Inflammatory macrophage treated with lipopolysaccharide for 1 hour (primary cell): ENCODE results near the gene ZNF212.

ENCODE experiments used
- DNase-seq, 2 donors: peaks; one replicate each; pipeline ENCODE4 v3.0.0-alpha.2; 2020 to 2022

The ZNF212 gene

GRCh38 chr7:149239345-149240143 lies at the start of gene ZNF212:
ZNF212 (plus strand) TSS chr7:149239651; CDS start chr7:149239779, 128 bp downstream.
- DNase-seq, result peak; percentile 85 to 92

DNA sequence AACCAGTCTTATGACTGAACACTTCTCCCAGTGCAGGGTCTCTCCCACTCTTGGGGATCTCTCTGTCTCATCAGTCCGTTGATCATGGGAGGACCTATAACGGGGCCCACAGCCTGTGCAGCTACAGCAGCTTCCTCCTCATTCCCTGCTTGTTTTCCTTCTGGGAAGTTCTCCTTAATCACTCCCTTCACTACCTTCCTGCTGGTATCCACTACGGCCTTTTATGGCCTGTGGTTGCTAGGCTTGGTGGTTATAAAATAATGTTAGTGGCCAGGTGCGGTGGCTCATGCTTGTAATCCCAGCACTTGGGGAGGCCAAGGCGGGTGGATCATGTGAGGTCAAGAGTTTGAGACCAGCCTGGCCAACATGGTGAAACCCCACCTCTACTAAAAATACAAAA lies 47.6 kb upstream of the ZNF212 start:
- DNase-seq, result no peak

- no peak for DNase-seq
These were observed 44.7 kb upstream of the ZNF212 start for GRCh38 chr7:149194799-149195179.

DNA sequence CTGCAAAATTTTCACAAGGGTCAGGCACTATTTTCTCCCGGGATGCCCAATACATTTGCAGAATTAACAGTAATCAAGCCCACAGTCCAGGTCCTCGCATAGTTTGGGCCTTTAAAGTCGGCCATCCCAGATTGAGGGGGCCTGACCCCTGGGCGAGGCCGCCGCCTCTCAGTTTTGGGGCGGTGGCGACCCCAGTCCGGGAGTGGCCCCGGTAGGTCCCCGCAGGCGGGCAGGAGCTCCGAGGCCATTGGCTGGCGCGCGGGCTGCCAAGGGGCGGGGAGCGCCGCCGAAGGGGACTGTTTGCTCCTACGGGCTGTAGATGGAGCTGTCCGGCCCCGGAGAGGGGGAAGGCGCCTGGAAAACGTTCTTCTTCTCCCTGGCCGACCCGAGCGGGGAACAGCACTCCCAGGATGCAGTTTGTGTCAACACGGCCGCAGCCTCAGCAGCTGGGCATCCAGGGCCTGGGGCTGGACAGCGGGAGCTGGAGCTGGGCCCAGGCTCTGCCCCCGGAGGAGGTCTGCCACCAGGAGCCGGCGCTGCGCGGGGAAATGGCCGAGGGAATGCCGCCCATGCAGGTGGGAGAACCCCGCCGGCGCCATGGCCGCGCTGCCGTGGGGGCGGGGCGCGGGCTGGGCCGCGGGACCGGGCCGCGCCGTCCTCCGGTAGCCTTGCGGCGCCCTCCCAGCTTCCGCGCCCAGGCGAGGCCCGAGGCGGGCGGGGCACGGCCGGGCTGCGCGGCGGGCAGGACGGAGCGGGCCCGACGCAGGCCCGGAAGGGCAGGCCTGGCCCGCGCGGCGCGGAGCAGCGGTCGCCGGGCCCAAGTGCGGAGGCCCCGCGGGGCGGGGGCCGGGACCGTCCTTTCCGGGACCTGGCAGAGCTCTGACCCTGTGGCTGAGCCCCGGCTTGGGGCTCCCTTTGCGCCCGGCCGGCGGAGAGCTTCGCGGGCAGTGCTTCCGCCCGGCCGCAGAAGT lies 44.0 kb upstream of the ZNF212 start, which contains the start of gene ZNF282:
TSS of gene ZNF282 (plus strand) at position 367 of the 971 bp plus-strand sequence. CDS start at position 411, 44 bp downstream.
- peak; percentile 78 to 83 for DNase-seq

GRCh38 chr7:149196151-149196704 lies 43.2 kb upstream of the ZNF212 start:
- peak in 1 of 2 donors; percentile 1 for DNase-seq

- no peak for DNase-seq
These were observed 42.7 kb upstream of the ZNF212 start for GRCh38 chr7:149196705-149197171.

DNA sequence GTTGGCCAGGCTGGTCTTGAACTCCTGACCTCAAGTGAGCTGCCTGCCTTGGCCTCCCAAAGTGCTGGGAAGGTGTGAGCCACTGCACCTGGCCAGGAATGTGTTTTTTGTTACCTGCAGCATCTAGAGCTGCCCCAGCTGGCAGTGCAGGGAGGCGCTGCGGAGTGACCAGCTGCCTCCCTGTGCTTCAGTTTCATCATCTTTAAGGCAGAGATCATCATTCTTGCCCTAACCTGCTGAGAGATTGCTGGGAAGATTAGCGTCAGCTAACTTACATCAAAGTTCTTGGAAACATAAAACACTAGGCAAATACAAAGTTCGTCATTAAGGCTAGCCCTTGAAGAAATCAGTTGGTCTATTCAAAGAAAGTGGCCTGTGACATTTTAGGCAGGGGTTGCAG lies 41.8 kb upstream of the ZNF212 start:
- no peak for DNase-seq

DNA sequence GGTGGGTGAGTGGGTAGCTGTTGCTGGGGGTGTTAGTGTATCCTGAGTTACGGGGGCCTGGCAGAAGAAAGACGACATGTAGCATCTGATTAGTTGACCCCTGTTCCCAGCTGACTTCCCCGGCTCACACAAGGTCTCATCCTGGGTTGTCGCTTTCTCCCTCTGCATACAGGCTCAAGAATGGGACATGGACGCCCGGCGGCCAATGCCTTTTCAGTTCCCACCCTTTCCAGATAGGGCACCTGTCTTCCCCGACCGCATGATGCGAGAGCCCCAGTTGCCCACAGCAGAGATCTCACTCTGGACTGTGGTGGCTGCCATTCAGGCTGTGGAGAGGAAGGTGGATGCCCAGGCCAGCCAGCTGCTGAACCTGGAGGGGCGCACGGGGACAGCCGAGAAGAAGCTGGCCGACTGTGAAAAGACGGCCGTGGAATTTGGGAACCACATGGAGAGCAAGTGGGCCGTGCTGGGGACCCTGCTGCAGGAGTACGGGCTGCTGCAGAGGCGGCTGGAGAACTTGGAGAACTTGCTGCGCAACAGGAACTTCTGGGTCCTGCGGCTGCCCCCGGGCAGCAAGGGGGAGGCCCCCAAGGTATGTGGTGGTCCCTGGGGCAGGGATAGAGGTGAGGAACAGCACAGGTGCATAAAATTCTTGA lies 41.2 kb upstream of the ZNF212 start:
- no peak for DNase-seq

GRCh38 chr7:149199234-149199995 lies 40.0 kb upstream of the ZNF212 start:
- DNase-seq, result no peak

DNA sequence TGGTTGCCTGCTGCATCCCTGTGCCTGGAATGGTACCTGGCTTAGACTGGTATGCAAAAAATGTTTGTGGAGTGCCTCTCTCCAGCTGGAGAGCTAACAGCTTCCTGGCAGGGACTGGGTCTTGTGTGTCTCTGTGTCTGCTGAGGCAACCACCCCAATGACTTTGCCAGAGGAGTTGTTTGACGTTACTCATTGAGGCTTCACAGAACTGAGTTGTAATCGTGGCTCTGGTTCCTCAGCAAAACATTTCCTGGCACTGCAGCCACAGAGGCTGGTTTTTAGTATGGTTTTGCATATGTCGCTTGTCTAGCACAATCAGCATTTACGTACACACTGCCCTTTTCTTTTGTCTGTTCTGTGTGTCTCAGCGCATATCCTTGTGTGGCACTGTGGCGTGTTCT lies 36.6 kb upstream of the ZNF212 start:
- no peak for DNase-seq

DNA sequence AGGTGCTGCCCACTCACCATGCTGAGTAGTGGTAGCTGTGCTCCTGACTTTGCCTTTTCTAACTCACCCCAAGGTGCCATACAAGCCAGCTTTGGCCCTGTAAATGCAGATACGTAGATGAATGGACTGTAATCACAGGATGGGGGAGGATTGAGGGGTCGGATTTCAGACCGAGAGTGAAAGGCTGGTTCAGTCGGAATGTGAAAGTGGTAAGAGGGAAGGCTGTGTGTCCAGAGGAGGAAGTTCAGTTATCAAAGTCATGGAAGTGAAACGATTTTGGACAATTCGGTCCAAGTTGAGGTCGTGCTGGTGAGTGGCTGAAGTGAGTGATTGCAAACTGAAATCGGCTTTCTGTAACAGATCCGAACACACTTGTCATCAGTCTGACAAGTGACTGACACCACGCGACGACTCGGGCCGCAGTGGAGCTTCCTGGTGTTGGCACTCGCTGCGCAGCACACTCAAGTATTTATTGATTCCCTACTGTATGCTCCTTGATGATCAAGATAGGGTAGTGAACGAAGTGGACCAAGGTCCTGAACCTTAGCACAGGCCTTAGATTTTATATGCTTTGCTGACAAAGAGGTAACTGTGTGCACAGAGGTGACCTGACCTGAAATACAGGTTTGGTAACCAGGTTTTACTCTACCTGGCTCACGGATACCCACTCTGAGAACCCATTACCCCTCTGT lies 33.6 kb upstream of the ZNF212 start:
- DNase-seq, result no peak

DNA sequence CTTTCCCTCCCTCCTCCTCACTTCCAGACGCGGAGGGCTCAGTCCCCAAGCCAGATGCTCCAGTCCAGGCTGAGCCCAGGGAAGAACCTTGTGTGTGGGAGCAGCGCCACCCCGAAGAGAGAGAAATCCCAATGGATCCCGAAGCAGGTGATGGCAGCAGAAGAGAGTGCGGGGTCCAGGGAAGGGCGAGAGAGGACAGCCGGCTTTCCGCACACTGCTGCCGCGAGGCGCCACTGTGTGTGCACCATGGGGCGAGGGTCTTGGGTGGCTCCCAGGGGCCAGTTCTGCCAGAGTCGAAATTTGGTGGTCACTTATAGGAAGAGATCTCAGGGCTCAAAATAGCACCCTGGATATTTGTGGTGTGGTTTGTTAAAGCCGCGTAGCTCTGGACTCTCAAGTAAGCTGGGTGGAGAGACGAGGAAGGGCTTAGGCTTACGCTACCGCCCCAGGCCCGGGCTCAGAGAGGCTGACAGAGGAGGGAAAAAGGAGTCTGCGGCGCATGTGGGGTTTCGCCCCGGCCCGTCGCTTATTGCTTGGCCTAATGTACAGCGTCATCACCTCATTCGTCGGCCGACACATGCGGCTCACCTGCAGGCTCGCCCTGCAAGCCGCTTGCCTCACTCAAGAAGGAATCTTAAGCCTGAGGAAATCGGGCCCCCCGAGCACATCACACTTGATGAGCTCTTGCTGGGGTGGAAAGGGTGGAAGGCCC lies 32.0 kb upstream of the ZNF212 start:
- DNase-seq, result no peak

DNA sequence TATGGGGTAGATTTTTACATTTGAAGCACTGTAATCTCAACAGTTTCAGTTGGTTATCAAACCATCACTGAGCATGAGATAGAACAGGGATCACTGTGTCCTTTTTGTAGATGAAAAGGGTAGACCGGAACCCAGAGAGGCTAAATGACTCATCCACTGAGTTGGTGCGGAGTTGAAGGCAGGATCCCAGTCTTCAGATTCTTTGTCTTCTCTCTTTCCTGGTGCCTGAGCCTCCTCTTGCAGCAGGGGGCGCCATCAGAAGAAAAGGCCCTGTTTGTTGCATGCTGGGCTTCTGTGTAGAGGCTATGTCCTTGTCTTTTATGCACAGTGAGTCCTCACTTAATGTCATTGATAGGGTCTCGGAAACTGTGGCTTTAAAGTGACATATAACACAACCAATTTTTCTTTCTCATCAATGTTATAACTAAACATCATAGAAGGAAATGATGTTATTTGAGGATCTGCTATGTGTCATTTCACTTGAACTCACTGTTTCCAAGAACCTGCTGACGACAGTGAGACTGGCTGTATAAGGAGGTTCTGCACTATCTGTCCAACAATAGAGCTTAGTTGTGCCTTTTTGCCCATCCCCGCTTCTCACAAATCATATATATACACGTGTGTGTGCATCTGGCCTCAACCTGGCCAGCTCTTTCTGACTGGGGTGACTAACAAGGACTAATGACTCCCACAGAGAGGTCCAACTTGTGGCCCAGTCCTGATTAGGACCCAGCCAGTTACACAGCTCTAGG lies 29.8 kb upstream of the ZNF212 start:
- DNase-seq, result peak; percentile 30 to 65

DNA sequence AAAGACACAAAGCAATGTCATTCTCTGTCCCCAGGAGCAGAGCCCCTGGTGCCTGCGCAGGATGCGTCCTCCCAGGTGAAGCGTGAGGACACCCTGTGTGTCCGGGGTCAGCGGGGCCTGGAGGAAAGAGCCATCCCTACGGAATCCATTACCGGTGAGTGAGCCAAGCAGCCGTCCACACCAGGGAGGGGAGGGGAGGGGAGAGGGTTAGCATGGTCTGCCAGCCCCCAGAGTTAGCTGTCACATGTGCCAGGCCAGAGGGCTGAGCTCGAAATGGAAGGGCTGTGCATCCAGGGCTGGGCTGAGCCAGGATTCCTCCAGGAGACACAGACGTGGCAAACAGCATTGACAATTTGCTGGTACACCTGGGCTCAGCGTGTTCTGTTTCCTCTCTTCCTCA lies 28.9 kb upstream of the ZNF212 start:
- no peak for DNase-seq

DNA sequence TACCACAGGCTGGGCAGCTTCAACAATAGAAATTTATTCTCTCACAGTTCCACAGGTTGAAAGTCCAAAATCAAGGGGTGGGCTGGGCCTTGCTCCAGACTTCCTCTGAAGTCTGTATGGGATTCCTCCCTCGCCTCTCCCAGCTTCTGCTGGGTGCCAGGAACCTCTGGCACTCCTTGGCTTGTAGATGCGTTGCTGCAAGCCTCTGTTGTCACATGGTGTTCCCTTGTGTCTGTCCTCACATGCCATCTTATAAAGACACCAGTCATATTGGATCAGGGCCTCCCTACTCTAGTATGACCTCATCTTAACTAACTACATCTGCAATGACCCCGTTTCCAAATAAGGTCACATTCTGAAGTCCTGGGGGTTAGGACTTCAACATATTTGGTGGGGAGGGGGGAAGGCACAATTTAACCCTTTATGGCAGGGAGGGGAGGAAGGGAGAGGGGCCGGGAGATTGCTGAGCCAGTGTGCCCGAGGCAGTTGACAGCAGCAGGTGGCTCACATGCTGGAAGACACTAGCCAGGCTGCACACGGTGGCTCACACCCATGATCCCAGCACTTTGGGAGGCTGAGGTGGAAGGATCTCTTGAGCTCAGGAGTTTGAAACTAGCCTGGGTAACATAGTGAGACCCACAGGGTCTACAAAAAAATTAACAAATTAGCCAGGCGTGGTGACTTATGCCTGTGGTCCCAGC lies 25.3 kb upstream of the ZNF212 start:
- DNase-seq, result no peak

GRCh38 chr7:149216402-149216801 lies 23.0 kb upstream of the ZNF212 start:
- DNase-seq, result no peak

DNA sequence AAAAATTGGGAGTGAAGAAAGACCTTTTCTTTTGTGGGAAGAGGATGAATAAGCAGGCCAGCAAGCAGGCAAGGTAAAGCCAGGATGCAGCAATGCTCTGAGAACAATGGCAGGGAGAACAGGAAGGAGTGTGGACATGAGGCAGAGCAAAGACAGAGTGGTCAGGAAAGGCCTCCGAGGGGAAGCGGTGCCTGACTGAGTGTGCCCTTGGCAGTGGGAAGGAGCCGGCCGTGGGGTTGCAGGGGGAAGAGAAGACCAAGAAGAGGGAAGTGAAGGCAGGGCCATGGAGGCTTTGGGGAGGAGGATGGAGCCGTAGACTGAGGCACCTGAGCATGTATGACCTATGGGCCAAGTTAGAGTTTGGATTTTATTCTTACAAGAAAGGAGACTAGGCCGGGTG lies 21.9 kb upstream of the ZNF212 start:
- DNase-seq, result no peak

DNA sequence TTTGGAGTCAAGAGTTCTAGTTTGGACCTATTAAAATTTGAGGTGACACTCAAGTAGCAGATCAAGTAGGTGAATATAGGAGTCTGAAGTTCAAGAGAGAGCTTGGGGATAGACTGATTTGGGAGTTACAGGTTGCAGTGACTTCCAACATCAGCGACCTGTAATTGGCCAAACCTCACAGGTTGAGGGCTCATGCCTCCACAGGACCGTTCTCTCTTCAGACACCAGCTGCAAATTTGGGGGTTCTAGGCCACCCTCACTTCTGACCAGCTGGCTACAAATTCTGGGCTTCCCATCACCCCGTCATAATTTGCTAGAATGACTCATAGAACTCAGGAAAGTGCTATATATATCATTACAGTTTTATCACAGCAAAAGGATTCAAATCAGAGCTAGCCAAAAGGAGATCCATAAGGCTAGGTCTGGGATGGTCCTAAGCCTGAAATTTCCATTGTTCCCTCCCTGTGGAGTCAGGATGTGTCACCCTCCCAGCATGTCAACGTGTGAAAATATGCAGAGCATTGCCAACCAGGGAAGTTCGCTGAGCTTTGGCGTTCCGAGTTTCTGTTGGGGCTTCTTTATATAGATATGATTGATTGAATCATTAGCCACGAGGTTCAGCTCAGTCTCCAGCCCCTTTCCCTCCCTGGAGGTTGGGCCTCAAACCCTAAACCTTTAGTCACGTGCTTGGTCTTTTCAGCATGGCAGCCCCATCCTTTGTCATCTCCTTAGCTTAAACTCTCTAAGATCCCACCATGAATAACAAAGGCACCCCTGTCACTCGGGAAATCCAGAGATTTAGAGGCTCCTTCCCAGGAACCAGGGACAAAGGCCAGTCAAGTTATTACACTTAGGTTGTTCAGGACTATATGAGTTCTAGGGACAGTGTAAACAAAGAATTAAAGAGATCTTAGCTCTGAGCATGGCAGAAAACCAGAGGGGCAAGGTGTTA lies 20.7 kb upstream of the ZNF212 start:
- no peak for DNase-seq
